Endodermal cell (in vitro differentiated cells): ENCODE measurements around the gene MARCHF2. TPM values are rescaled to one million over a fixed set of nuclear protein-coding genes. Genes with fewer than 3 reads are reported as not detected.

ENCODE experiments used
- DNase-seq: peaks from one replicate; pipeline ENCODE4 v3.0.0-alpha.2; 2017
- H3K27ac ChIP-seq: 2 replicates; pipeline ENCODE4 v1.5.1; 2013; ENCODE audit warnings: mild to moderate bottlenecking, low read depth, low read length, moderate library complexity
- H3K27me3 ChIP-seq: 2 replicates; pipeline ENCODE4 v1.6.1; 2013; ENCODE audit warnings: mild to moderate bottlenecking, low read length, moderate library complexity; ENCODE audit not compliant: insufficient read depth, control insufficient read depth, poor library complexity, severe bottlenecking
- H3K36me3 ChIP-seq: 2 replicates; pipeline ENCODE4 v1.7.0; 2013; ENCODE audit warnings: mild to moderate bottlenecking, low read length, moderate library complexity; ENCODE audit not compliant: control insufficient read depth, insufficient read depth
- H3K4me1 ChIP-seq: one replicate; pipeline ENCODE4 v1.7.0; 2013; ENCODE audit warnings: low read length; ENCODE audit not compliant: control insufficient read depth, insufficient read depth
- H3K4me3 ChIP-seq: 2 replicates; pipeline ENCODE4 v1.5.1; 2013; ENCODE audit warnings: mild to moderate bottlenecking, low read length, moderate library complexity
- H3K9ac ChIP-seq: 2 replicates; pipeline ENCODE4 v1.6.1; 2013; ENCODE audit warnings: mild to moderate bottlenecking, low read length, moderate library complexity; ENCODE audit not compliant: poor library complexity, severe bottlenecking; ENCODE audit errors: extremely low read depth
- H3K9me3 ChIP-seq: 2 replicates; pipeline ENCODE4 v1.6.1; 2013; ENCODE audit warnings: mild to moderate bottlenecking, low read length, moderate library complexity; ENCODE audit not compliant: control insufficient read depth
- H3K27ac Mint-ChIP-seq: 2 replicates; pipeline ENCODE4 v1.8.0; 2020; ENCODE audit warnings: mixed read lengths
- H3K27me3 Mint-ChIP-seq: 2 replicates; pipeline ENCODE4 v1.8.0; 2021; ENCODE audit warnings: mild to moderate bottlenecking, mixed read lengths; ENCODE audit not compliant: insufficient read depth
- H3K36me3 Mint-ChIP-seq: 2 replicates; pipeline ENCODE4 v1.8.0; 2020; ENCODE audit warnings: low read depth, mixed read lengths
- H3K4me1 Mint-ChIP-seq: 2 replicates; pipeline ENCODE4 v1.8.0; 2020; ENCODE audit warnings: mixed read lengths
- H3K4me3 Mint-ChIP-seq: 2 replicates; pipeline ENCODE4 v1.8.0; 2020; ENCODE audit warnings: mild to moderate bottlenecking, moderate library complexity, mixed read lengths
- H3K9me3 Mint-ChIP-seq: 2 replicates; pipeline ENCODE4 v1.8.0; 2020; ENCODE audit warnings: mild to moderate bottlenecking, mixed read lengths
- CTCF ChIP-seq: fragments of 200-600 bp; sonication (generic); conservative IDR thresholded peaks from 2 replicates; pipeline ENCODE4 v1.5.0; 2021; ENCODE audit warnings: antibody characterized with exemption, mild to moderate bottlenecking
- WGBS, 2 experiments: methylation state at CpG; one replicate each; pipeline versions ENCODE4 v1.1.5 to v1.1.7; 2013; ENCODE audit warnings: missing lambda C conversion rate in 2 of 2, mixed read lengths in 1 of 2; ENCODE audit not compliant: insufficient coverage in 1 of 2, insufficient read length in 1 of 2; 5-methylcytosine and 5-hydroxymethylcytosine counted together
- total RNA-seq, 2 donors: library from RNA; stranded (reverse); fragmentation: NEBNext Ultra II Directional in 1 of 2; extraction: Animal tissue kit (Norgen Biotek cat#: 25700) in 1 of 2; gene quantifications; 2 replicates in 1 of 2; 3 replicates in 1 of 2; pipeline ENCODE4 v1.2.1, GENCODE V29; 2021

The MARCHF2 gene
- total RNA-seq, 2 donors from 2014 or later: 31.8 to 35.9 TPM

GRCh38 chr19:8466018-8466417, 52.9 kb downstream of the MARCHF2 start:
- Mint-ChIP-seq H3K27ac (no peak overlapping the region), H3K36me3 (peaks cover 93% of the 10 kb centered on the region), H3K27me3 (no peaks in the 10 kb centered on the region), H3K4me1 (peaks cover 13% of the 10 kb centered on the region), H3K4me3 (no peak overlapping the region), H3K9me3 (no peaks in the 10 kb centered on the region)
- Histone ChIP-seq H3K36me3 (peaks cover 98% of the 10 kb centered on the region), H3K4me3 (no peak overlapping the region), H3K9ac (no peak overlapping the region), H3K9me3 (no peaks in the 10 kb centered on the region), H3K27ac (no peak overlapping the region), H3K4me1 (no peaks in the 10 kb centered on the region), H3K27me3 (no peaks in the 10 kb centered on the region)
- DNase-seq: no peak
- TF ChIP-seq CTCF: no peak
- 79 to 96% methylated on average over 3 to 4 of the region's 4 CpGs for WGBS, 2 experiments

GRCh38 chr19:8468124-8468523, 55.0 kb downstream of the MARCHF2 start:
- peaks cover 99% of the 10 kb centered on the region for H3K36me3 ChIP-seq
- H3K36me3 Mint-ChIP-seq: peaks cover 94% of the 10 kb centered on the region
- WGBS, 2 experiments: 94 to 100% methylated on average over 2 of the region's 3 CpGs

DNA sequence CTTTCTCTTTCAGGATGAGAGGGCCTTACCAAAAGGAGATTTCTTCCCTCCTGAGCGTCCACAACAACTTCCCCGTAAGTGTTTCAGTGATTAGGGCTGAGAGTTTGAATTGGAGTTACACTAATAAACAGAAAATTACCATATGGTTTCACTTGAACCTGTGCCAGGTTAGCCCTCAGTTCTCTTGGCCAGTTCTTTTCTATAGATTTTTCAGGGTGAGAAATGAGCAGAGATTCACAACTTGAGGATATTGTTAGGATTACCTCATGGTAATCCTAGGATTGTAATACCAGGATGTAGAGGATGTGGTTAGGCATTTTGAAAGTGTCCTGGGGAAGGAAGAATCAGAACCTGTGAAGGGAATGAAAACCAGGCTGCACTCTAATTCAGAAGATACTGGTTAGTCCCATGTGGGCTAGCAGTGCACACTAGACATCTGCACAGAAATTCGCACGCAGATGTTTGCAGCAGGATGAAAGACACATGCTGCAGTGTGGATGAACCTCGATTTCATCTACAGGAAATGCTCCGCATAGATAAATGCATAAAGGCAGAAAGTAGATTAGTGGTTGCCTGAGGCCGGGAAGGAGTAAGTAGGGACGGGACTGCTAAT, 55.8 kb downstream of the MARCHF2 start:
- H3K27ac ChIP-seq: no peak overlapping the region

More at GRCh38 chr19:8468124-8468523, 55.0 kb downstream of the MARCHF2 start:
- H3K9me3 Mint-ChIP-seq: no peaks in the 10 kb centered on the region
- H3K27ac Mint-ChIP-seq: no peak overlapping the region
- no peaks in the 10 kb centered on the region for H3K9me3 ChIP-seq
- H3K4me3 ChIP-seq: no peak overlapping the region
- H3K4me1 Mint-ChIP-seq: peaks cover 2% of the 10 kb centered on the region
- TF ChIP-seq CTCF: no peak
- H3K4me1 ChIP-seq: no peaks in the 10 kb centered on the region
- H3K27me3 Mint-ChIP-seq: no peaks in the 10 kb centered on the region
- no peak for DNase-seq
- no peak overlapping the region for H3K9ac ChIP-seq
- H3K27me3 ChIP-seq: no peaks in the 10 kb centered on the region
- no peak overlapping the region for H3K4me3 Mint-ChIP-seq
- H3K27ac ChIP-seq: no peak overlapping the region

More for the DNA sequence above, 55.8 kb downstream of the MARCHF2 start:
- Mint-ChIP-seq H3K27me3 (no peaks in the 10 kb centered on the region), H3K4me1 (peaks cover 2% of the 10 kb centered on the region), H3K4me3 (no peak overlapping the region), H3K36me3 (peaks cover 96% of the 10 kb centered on the region), H3K9me3 (no peaks in the 10 kb centered on the region), H3K27ac (no peak overlapping the region)
- Histone ChIP-seq H3K9ac (no peak overlapping the region), H3K36me3 (peaks cover 99% of the 10 kb centered on the region), H3K4me3 (no peak overlapping the region), H3K9me3 (no peaks in the 10 kb centered on the region), H3K27me3 (no peaks in the 10 kb centered on the region), H3K4me1 (no peaks in the 10 kb centered on the region)
- no peak for DNase-seq
- 96 to 99% methylated on average over 6 to 7 of the region's 8 CpGs for WGBS, 2 experiments
- TF ChIP-seq CTCF: no peak
